H9 (cell line): ENCODE results near the gene TOP1. TPM values are rescaled to one million over a fixed set of nuclear protein-coding genes. Genes with fewer than 3 reads are reported as not detected.

Experiments
- DNase-seq: peaks from one replicate; pipeline ENCODE4 v3.0.0-alpha.2; 2017
- H2AFZ ChIP-seq: one replicate; pipeline ENCODE4 v1.6.1; 2013; ENCODE audit warnings: mild to moderate bottlenecking, low read length, control low read depth, moderate library complexity
- H2AK5ac ChIP-seq: 2 replicates; pipeline ENCODE4 v1.6.1; 2013; ENCODE audit warnings: low read length, control low read depth, mixed read lengths; ENCODE audit not compliant: insufficient read length
- H2BK120ac ChIP-seq: one replicate; pipeline ENCODE4 v1.6.1; 2013; ENCODE audit warnings: low read depth, mild to moderate bottlenecking, low read length, control low read depth, inconsistent platforms; ENCODE audit not compliant: poor library complexity, severe bottlenecking
- H2BK12ac ChIP-seq: 2 replicates; pipeline ENCODE4 v1.6.1; 2013; ENCODE audit warnings: low read length, control low read depth, mixed read lengths, low read depth; ENCODE audit not compliant: insufficient read length
- H2BK15ac ChIP-seq: 2 replicates; pipeline ENCODE4 v1.6.1; 2013; ENCODE audit warnings: low read depth, low read length, control low read depth
- H2BK20ac ChIP-seq: one replicate; pipeline ENCODE4 v1.6.1; 2013; ENCODE audit warnings: low read depth, mild to moderate bottlenecking, low read length, control low read depth, inconsistent platforms; ENCODE audit not compliant: poor library complexity, severe bottlenecking
- H2BK5ac ChIP-seq: 2 replicates; pipeline ENCODE4 v1.6.1; 2013; ENCODE audit warnings: low read length, control low read depth, mixed read lengths; ENCODE audit not compliant: insufficient read length
- H3K14ac ChIP-seq: 2 replicates; pipeline ENCODE4 v1.6.1; 2013; ENCODE audit warnings: low read length, control low read depth; ENCODE audit not compliant: insufficient read depth
- H3K18ac ChIP-seq: 2 replicates; pipeline ENCODE4 v1.6.1; 2013; ENCODE audit warnings: low read depth, mild to moderate bottlenecking, mixed read lengths, low read length, control low read depth; ENCODE audit not compliant: insufficient read length
- H3K23ac ChIP-seq: 2 replicates; pipeline ENCODE4 v1.6.1; 2013; ENCODE audit warnings: low read length, control low read depth, mixed read lengths, low read depth; ENCODE audit not compliant: insufficient read length
- H3K23me2 ChIP-seq: 2 replicates; pipeline ENCODE4 v1.6.1; 2013; ENCODE audit warnings: low read depth, mild to moderate bottlenecking, mixed read lengths, low read length, control low read depth; ENCODE audit not compliant: insufficient read length, poor library complexity, severe bottlenecking
- H3K27ac ChIP-seq: 2 replicates; pipeline ENCODE4 v1.5.1; 2013; ENCODE audit warnings: low read length, control low read depth, mixed read lengths, low read depth; ENCODE audit not compliant: insufficient read length
- H3K27me3 ChIP-seq: 2 replicates; pipeline ENCODE4 v1.6.1; 2013; ENCODE audit warnings: low read length, control low read depth, inconsistent platforms; ENCODE audit not compliant: insufficient read depth
- H3K4ac ChIP-seq: 2 replicates; pipeline ENCODE4 v1.6.1; 2013; ENCODE audit warnings: low read depth, mild to moderate bottlenecking, control low read depth, inconsistent platforms, low read length, moderate library complexity
- H3K4me1 ChIP-seq: 2 replicates; pipeline ENCODE4 v1.6.1; 2013; ENCODE audit warnings: low read length, control low read depth, inconsistent platforms; ENCODE audit not compliant: insufficient read depth
- H3K4me2 ChIP-seq: 2 replicates; pipeline ENCODE4 v1.6.1; 2013; ENCODE audit warnings: low read length, control low read depth, mixed read lengths; ENCODE audit not compliant: insufficient read length, insufficient read depth
- H3K56ac ChIP-seq: 2 replicates; pipeline ENCODE4 v1.6.1; 2013; ENCODE audit warnings: low read depth, mild to moderate bottlenecking, mixed read lengths, low read length, control low read depth; ENCODE audit not compliant: insufficient read length
- H3K79me1 ChIP-seq: 2 replicates; pipeline ENCODE4 v1.6.1; 2013; ENCODE audit warnings: low read depth, mild to moderate bottlenecking, moderate library complexity, low read length, control low read depth, inconsistent platforms; ENCODE audit not compliant: insufficient read depth, poor library complexity, severe bottlenecking
- H3K79me2 ChIP-seq: 2 replicates; pipeline ENCODE4 v1.6.1; 2013; ENCODE audit warnings: low read length, control low read depth, inconsistent platforms; ENCODE audit not compliant: insufficient read depth
- H3K9ac ChIP-seq: 2 replicates; pipeline ENCODE4 v1.6.1; 2013; ENCODE audit warnings: low read length, control low read depth, mixed read lengths; ENCODE audit not compliant: insufficient read length; ENCODE audit errors: extremely low read depth
- H3K9me3 ChIP-seq: one replicate; pipeline ENCODE4 v1.6.1; 2013; ENCODE audit warnings: low read depth, low read length, inconsistent platforms; ENCODE audit not compliant: control insufficient read depth
- H3T11ph ChIP-seq: one replicate; pipeline ENCODE4 v1.6.1; 2013; ENCODE audit warnings: mild to moderate bottlenecking, low read length, control low read depth, inconsistent platforms
- H4K20me1 ChIP-seq: one replicate; pipeline ENCODE4 v1.6.1; 2013; ENCODE audit not compliant: control insufficient read depth, insufficient read length, insufficient read depth
- H4K5ac ChIP-seq: 2 replicates; pipeline ENCODE4 v1.6.1; 2013; ENCODE audit warnings: low read depth, mild to moderate bottlenecking, mixed read lengths, low read length, control low read depth; ENCODE audit not compliant: insufficient read length
- H4K8ac ChIP-seq: replicated peaks from 2 replicates; pipeline ENCODE4 v1.6.1; 2013; ENCODE audit warnings: low read length, control low read depth, mixed read lengths, low read depth; ENCODE audit not compliant: insufficient read length
- H4K91ac ChIP-seq: 2 replicates; pipeline ENCODE4 v1.6.1; 2013; ENCODE audit warnings: low read depth, mild to moderate bottlenecking, moderate library complexity, mixed read lengths, low read length, control low read depth; ENCODE audit not compliant: insufficient read length
- H3K27ac Mint-ChIP-seq, 3 experiments: 2 replicates in 2 of 3; 3 replicates in 1 of 3; pipeline ENCODE4 v1.8.0; 2020 to 2021; ENCODE audit warnings: mixed read lengths in 3 of 3, mild to moderate bottlenecking in 1 of 3, moderate library complexity in 1 of 3
- H3K27me3 Mint-ChIP-seq: 2 replicates; pipeline ENCODE4 v1.8.0; 2021; ENCODE audit warnings: low read depth, mild to moderate bottlenecking, moderate library complexity, mixed read lengths
- H3K36me3 Mint-ChIP-seq, 3 experiments: 2 replicates in 2 of 3; 3 replicates in 1 of 3; pipeline ENCODE4 v1.8.0; 2020 to 2021; ENCODE audit warnings: low read depth in 3 of 3, mixed read lengths in 3 of 3; ENCODE audit not compliant: insufficient read depth in 1 of 3
- H3K4me1 Mint-ChIP-seq, 2 experiments: 2 replicates each; pipeline ENCODE4 v1.8.0; 2020; ENCODE audit warnings: mixed read lengths in 2 of 2
- H3K4me3 Mint-ChIP-seq, 2 experiments: 2 replicates in 1 of 2; 3 replicates in 1 of 2; pipeline ENCODE4 v1.8.0; 2020 to 2021; ENCODE audit warnings: mild to moderate bottlenecking in 2 of 2, mixed read lengths in 2 of 2, moderate library complexity in 1 of 2
- H3K9me3 Mint-ChIP-seq, 2 experiments: 2 replicates in 1 of 2; 3 replicates in 1 of 2; pipeline ENCODE4 v1.8.0; 2020; ENCODE audit warnings: mild to moderate bottlenecking in 2 of 2, mixed read lengths in 2 of 2, moderate library complexity in 1 of 2
- WGBS: extraction: QIAGEN DNeasy Blood & Tissue Kit; methylation state at CpG from one replicate; pipeline ENCODE4 v1.1.7; 2013; ENCODE audit warnings: missing lambda C conversion rate, low lambda C conversion rate, mixed read lengths; ENCODE audit not compliant: insufficient read length; ENCODE audit errors: extremely low coverage; 5-methylcytosine and 5-hydroxymethylcytosine counted together
- total RNA-seq: library from RNA; stranded (reverse); gene quantifications from 2 replicates; pipeline ENCODE4 v1.2.1, GENCODE V29; 2021
- TF ChIP-seq, protein P1 (sequence below): fragments of 200-600 bp; sonication (generic); conservative IDR thresholded peaks from 3 replicates; pipeline ENCODE4 v1.8.0; 2021; ENCODE audit warnings: antibody characterized with exemption, mild to moderate bottlenecking

Gene TOP1
- total RNA-seq, 1 experiment from 2014 or later, result 96.4 TPM

DNA sequence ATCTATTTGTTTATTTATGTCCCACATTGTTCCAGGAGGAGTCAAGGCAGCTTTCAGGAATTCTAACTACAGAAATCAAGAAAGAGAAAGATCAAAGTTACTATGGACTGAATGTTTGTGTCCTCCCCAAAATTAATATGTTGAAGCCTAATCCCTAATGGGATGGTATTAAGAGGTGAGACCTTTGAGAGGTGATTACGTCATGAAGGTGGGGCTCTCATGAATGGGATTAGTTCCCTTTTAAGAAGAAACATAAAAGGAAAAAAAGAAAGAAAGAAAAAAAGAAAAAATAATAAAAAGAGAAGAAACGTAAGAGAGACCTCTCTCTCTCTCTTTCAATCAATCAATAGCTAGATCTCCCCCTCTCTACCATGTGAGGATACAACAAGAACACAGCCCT is 44.7 kb upstream of the TOP1 start:
- H3K36me3 Mint-ChIP-seq, result peaks cover 0 to 2% (median 0%) of the 10 kb centered on the region in 3 experiments; a peak in 2 of 7 replicates
- H2BK15ac ChIP-seq, result no peak overlapping the region
- H3K4me2 ChIP-seq, result no peak overlapping the region
- no peaks in the 10 kb centered on the region for H3K9me3 ChIP-seq
- 0 out of 2 replicates have a peak, but pooled peaks cover 2% of the 10 kb centered on the region for H3K4me1 ChIP-seq
- H3K79me1 ChIP-seq, result no peaks in the 10 kb centered on the region
- H2AK5ac ChIP-seq, result no peak overlapping the region
- no peak overlapping the region for H2BK5ac ChIP-seq
- no peak overlapping the region for H4K5ac ChIP-seq
- H3K14ac ChIP-seq, result no peak overlapping the region
- no peak overlapping the region for H3K4me3 Mint-ChIP-seq
- no CpG with 5 or more reads among the region's 2 CpGs for WGBS
- no peak overlapping the region for H3K56ac ChIP-seq
- H3K23ac ChIP-seq, result no peak overlapping the region
- H3K27me3 Mint-ChIP-seq, result no peaks in the 10 kb centered on the region; the same call in 1 of the 2 replicates
- no peak overlapping the region for H3K18ac ChIP-seq
- H3T11ph ChIP-seq, result no peak overlapping the region
- TF ChIP-seq, protein P1, sequence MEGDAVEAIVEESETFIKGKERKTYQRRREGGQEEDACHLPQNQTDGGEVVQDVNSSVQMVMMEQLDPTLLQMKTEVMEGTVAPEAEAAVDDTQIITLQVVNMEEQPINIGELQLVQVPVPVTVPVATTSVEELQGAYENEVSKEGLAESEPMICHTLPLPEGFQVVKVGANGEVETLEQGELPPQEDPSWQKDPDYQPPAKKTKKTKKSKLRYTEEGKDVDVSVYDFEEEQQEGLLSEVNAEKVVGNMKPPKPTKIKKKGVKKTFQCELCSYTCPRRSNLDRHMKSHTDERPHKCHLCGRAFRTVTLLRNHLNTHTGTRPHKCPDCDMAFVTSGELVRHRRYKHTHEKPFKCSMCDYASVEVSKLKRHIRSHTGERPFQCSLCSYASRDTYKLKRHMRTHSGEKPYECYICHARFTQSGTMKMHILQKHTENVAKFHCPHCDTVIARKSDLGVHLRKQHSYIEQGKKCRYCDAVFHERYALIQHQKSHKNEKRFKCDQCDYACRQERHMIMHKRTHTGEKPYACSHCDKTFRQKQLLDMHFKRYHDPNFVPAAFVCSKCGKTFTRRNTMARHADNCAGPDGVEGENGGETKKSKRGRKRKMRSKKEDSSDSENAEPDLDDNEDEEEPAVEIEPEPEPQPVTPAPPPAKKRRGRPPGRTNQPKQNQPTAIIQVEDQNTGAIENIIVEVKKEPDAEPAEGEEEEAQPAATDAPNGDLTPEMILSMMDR, result no peak
- no peak overlapping the region for H3K4ac ChIP-seq
- no peak overlapping the region for H3K27ac ChIP-seq
- H2BK120ac ChIP-seq, result no peak overlapping the region
- no peak for DNase-seq
- no peak overlapping the region for H2AFZ ChIP-seq
- H4K8ac ChIP-seq, result no peak overlapping the region
- H2BK12ac ChIP-seq, result no peak overlapping the region
- no peak overlapping the region for H3K9ac ChIP-seq
- no peaks in the 10 kb centered on the region for H3K79me2 ChIP-seq
- H3K9me3 Mint-ChIP-seq, result peaks cover 6 to 9% of the 10 kb centered on the region in 2 experiments; a peak in 3 of 5 replicates
- no peaks in the 10 kb centered on the region for H3K23me2 ChIP-seq
- no peaks in the 10 kb centered on the region for H4K20me1 ChIP-seq
- no peak overlapping the region for H3K27ac Mint-ChIP-seq
- no peak overlapping the region for H2BK20ac ChIP-seq
- no peaks in the 10 kb centered on the region for H3K27me3 ChIP-seq
- H3K4me1 Mint-ChIP-seq, result no peaks in the 10 kb centered on the region
- H4K91ac ChIP-seq, result no peak overlapping the region
